Fibroblast of skin of left biceps (primary cell): ENCODE data around the gene MAN1A1.
"Not testable (repeated sequence)": the region's sequence is repeated elsewhere in the genome, so short reads cannot be mapped to it uniquely, and the experiment has no call there.

Source experiments
- DNase-seq, 2 experiments: peaks; one replicate each; pipeline ENCODE4 v3.0.0-alpha.2; 2013; ENCODE audit warnings: low read depth in 2 of 2

The MAN1A1 gene

DNA sequence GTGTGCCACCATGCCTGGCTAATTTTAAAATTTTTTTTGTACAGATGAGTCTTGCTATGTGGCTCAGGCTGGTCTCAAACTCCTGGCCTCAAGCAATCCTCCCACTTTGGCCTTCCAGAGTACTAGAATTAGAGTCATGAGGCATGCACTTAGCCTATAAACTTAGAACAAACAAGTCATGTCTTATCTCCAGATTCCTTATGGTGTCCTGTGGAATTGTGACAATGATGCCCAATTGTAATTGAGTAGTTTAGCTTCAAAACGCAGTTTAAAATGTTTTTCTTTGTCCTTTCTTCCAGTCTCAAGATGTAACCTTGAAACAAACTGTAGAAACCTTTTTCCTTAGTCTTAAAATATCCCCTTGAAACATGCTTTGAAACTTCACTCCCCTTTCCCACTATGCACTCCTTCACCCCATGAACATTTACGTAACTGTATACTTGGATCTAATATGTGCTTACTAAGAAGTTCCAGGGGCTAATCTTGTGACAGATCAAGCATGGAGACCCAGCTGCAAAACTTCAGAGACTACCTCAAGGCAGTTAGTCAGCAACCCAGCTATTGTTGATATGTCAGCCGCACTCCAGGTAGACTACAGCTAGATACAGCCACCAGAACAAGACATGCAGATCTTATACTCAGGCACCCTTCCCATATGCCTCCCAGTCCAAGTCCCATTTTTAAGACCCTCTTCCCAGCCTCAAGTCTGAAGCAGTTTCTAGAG, 46.2 kb downstream of the MAN1A1 start:
- no peak for DNase-seq

DNA sequence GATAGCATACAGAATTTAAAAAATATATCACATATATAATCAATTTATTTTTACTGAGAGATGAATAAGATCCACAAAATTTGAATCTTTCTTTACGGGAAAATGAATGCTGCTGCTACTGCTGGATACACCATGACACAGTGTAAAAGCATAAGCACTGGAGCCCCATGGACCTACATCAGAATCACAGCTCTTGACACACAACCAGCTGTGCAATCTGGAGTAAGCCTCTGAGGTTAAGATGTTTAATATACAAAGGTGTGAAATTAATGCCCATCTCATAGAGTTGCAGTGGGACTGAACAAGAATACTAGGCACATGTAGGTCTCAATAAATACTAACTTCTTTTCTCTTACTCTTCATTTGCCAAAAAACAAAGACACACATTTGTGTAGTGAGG, 48.1 kb downstream of the MAN1A1 start:
- DNase-seq, result no peak

DNA sequence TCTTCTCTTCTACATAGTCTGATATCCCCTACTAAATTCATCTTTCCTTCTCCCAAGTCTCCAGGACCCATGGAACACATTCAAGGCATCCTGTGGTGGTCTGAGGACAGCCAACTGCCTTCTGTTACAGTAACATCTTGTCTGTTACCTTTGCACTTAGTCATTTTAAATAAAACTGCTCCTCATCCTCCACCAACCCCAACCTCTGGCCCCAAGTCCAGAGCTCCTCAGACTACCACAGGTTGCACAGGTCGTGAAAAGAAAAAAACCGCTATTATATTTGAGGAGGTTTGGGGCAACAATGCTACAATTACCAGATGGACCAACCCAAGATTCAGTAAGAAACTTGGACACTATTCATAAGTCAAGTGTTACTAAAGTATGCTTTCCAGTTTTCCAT, 49.9 kb downstream of the MAN1A1 start:
- DNase-seq, result no peak

DNA sequence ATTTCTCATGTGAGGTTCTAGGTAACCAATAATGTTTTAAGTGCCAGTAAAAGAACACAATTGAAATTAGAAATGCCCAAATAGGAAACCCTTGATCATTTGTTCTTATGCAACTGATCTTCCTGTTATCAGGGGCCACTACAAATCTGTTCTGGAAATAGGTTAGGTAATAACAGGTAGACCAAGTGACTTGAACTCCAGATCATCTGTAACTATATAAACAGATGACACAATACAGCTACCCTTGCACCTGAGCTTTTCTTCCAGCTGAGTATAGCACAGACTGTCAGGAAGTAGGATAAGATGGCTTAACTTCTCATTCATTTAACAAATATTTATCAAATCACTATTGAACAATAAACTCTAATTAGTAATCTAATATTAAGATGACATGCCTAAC, 52.5 kb downstream of the MAN1A1 start:
- no peak for DNase-seq

DNA sequence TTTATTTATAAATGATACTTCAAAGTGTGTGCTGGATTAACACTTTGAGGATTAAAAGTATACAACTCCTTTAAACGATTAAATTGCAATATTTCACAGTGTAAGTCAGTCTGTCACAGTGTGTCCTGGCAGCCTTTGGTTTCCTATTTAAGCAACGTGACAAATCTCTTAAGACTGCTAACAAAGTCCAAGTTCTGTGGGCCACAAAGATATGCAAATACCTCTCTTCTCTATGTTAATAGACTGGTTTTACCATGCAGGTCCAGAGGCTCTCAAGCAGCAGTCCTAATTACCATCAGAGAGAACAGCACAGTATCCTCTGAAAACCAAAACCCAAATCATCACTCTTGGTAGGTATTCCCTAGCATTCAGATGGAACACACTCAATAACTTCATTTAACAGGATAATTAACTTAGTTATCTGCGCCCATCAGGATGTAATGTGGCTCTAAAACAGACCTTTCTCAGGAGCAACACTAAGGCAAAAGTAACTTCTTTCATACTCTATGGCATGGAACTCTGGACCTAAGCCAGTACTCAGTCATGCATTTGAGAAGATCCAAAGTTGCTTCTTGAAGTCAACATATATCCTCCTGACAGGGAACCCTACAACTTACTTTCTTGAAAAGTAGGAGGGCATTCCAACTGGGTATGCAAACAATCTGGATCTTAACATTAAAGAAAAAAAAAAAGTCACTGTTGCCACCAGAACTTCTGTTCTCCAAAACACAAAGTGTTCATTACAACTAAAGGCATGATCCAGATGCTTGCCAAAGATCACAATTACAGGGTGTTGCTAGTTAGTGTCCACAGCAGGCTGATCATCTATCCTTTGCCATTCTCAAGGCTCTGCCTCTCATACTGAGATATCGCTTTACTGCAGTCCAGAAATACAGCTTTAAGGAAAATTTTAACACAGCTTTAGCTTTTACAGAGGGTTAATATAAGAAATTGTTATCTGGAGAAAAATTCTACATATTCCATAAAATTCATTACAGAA, 53.2 kb downstream of the MAN1A1 start:
- DNase-seq, result no peak

DNA sequence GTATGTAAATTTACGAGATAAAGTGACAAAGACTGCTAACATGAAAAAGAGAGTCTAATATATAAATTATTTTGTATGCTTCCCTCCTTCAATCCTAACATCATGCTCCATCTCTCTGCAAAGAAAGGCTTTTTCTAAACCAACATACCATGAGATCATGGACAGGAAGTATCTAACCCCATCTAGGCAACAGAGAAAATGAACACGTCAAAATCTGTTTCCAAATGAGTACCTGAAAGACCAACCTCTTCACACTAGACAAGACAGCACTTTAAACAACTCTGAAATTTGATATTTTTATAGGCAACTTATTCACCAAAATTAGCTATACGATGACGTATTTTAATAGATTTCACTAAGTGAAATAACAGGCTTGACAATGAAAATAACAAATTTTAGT, 54.6 kb downstream of the MAN1A1 start:
- no peak for DNase-seq

DNA sequence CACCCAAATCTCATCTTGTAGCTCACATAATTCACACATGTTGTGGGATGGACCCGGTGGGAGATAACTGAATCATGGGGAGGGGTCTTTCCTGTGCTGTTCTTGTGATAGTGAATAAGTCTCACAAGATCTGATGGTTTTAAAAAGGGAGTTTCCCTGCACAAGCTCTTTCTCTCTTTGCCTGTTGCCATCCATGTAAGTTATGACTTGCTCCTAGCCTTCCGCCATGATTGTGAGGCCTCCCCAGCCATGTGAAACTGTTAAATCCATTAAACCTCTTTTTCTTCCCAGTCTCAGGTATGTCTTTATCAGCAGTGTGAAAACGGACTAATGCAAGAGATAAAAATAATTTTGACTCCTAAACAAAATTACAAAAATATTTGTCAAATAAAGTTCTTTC, 58.5 kb downstream of the MAN1A1 start:
- DNase-seq, result not testable (repeated sequence)

DNA sequence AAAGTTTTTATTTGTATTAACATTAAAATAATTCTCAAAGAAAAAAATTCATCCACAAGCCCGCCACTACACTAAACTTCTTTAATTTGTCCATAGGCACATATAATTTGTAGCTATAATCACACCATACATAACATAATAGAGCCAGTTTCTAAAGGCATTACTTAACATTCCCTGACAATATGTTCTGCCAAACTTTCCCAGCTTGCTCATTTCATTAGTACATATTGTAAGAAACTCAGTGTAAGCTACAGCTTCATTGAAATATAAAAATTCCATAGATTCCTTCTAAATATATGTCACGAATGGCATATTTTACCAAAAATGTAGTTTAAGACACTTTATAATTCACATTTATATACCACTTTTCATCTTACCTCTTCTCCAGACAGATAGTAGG, 59.3 kb downstream of the MAN1A1 start:
- no peak for DNase-seq

DNA sequence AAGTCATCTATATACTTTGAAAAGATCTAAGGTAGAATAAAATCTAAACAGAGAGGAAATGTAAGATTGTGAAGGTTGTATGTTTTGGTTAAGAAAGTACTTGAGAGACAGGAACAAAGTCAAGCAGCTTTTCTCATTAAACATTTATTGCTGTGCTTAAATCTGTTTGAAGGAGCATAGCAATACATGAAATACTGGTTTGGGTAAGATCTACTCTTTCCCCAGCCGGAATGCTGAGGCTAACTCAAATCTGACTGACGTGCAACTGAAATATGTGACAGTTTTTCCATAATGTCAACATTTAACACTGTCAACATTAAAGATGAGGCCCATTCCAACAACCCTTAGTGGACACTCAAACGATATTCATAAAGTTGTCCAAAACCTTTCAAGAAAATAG, 59.9 kb downstream of the MAN1A1 start:
- no peak for DNase-seq

DNA sequence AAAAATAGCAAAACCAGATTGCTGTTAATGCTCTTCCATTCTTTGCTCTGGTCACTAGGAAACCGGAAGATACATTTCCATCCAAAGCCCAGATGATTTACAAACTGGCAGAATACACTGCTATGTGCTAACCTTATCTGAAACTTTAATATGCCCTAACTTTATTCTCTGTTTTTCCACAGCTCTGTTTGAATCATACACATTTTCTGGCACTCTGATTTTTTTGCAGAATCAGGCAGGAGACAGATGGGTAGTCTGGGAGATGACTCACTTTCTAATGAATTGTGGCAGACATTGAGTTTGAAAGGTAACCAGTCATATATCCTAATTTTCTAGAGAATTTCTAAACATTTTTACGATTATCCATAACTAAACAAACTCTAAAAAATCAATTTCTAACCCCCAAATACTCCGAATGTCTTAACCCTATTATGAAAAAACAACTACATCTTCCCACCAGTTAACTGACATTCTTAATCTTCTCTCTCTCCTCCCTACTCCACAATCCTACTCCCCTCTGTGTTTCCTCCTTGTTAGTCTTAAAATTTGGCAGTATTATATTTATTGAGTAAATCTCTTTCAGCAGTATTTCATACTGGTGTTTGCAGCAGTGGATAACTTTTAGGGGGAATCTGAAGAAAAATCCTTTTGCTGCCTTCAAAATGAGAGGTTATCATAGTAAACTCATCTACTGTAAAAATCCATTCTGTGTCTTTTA, 63.5 kb downstream of the MAN1A1 start:
- peak in 1 of 2 experiments; percentile 23 for DNase-seq

DNA sequence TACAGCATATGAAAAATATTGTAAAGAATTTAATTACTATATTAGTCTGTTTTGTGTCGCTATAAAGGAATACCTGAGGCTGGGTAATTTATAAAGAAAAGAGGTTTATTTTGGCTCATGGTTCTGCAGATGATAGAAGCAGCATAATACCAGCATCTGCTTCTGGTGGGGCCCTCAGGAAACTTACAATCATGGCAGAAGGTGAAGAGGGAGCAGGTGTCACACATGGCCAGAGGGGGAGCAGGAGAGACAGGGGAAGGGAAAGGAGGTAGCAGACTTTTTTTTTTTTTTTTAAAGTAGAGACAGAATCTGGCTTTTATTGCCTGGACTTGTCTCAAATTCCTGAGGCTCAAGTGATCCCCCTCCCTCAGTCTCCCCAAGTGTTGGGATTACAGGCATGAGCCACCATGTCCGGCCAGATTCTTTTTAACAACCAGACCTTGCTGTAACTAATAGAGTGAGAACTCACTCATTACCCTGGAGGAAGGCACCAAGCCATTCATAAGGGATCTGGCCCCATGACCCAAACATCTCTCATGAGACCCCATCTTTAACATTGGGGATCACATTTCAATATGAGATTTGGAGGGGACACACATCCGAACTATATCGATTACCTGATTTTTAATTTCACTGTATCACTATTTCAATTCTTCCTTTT, 64.6 kb downstream of the MAN1A1 start:
- DNase-seq, result no peak

DNA sequence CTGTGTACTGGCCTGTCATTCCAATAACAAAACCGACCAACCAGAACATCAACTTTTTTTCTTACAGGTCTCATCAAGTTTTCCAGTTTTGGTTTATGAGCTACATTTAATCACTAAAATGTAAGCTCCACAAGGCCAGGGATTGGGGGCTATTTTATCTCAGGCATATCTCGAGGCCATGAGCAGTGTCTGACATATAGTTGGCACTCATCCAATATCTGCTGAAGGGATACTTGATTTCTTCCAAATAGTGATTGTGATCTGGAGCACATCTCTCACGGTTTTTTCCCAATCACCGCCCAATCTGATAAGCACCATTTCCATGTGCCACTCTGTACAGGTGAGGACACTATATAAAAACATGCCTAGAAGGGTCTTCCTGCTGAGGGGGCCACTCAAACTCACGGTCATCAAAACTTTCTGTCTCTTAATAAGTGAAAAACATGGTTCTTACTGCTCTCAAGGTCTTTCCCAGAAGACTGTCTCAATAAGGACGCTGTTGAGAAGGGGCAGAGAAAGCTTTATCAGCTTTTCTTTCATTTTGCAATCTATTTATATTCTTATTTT, 65.5 kb downstream of the MAN1A1 start:
- no peak for DNase-seq

DNA sequence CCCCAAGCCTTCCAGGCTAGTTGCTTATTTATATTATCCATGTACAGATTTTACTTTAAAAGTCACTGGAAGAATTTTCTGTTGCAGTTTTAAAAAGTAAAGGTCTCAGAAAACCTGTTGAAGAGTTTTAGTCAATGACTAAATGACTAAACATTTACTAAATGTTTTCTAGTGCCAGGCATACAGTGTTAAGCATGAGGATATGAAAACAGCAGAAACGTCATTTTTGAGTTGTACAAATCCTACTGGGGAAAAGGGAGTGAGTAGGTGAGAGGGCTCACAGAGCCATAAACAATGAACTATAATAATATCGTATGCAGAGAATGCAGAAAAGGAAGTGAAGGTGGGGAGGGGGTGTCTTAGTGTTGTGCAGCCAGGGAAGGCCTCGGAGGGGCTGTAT, 66.3 kb downstream of the MAN1A1 start:
- DNase-seq, result no peak

DNA sequence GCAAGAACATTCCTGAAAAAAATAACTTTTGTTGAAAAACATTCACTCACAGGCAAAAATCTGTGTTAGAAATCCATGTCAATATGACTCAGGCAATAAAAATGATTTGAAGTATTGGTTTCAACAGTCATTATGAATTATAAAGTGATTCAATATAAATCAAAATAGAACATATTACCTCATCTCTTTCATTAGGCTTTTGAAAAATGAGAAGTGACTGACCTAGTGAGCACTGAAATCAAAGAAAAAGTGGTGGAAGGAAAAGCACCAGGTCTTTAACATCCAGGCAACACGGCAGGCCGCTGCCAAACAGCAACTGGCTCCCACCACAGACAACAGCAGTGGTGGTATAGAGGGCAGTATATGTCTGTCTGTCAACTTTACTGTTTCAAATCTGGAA, 68.9 kb downstream of the MAN1A1 start:
- DNase-seq, result peak; percentile 24 to 26

DNA sequence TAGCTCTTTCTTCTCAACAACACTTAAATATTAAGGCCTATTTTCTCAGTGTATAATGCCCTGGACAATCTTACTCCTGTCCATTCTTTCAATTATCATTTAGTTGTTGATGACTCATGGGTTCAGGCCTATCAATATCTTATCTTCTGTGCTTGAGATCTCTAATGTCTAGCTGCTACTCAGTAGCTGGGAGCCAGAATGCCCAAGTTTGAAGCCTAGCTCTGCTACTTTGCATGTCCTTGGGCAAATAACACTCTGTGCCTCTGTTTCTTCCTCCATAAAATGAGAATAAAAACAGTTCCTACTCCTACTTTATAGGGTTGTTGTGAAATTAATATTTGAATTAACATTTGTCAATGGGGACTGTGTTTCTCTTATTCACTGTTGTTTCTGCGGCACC, 69.5 kb downstream of the MAN1A1 start:
- DNase-seq, result no peak

DNA sequence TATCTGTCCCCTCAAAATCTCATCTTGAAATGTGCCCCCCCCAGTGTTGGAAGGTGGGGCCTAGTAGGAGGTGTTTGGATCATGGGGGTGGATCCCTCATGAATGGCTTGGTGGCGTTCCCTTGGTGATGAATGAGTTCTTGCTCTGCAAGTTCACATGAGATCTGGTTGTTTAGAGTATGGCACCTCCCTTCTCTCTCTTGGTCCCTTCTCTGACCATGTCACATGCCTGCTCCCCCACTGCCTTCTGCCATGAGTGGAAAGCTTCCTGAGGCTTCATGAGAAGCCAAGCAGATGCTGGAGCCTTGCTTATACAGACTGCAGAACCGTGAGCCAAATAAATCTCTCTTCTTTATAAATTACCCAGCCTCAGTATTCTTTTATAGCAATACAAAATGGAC, 70.9 kb downstream of the MAN1A1 start:
- DNase-seq, result no peak

DNA sequence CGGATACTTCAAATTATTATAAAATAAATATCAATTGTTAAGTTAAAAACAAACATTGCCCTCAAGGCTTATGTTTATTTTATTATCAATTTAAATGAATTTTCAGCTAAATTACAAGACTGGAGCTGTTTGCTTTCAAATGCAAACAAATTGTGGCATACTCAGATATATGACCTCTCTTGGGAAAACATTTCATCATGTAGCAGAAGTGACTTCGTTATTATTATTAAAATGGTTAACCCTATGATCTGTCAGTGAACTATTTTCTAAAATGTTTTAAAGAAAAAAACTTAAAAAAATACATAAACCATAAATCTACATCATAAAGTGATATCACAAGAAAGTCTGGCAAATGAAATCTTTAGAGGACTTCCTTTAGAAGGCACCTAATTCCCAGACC, 72.5 kb downstream of the MAN1A1 start:
- no peak for DNase-seq

DNA sequence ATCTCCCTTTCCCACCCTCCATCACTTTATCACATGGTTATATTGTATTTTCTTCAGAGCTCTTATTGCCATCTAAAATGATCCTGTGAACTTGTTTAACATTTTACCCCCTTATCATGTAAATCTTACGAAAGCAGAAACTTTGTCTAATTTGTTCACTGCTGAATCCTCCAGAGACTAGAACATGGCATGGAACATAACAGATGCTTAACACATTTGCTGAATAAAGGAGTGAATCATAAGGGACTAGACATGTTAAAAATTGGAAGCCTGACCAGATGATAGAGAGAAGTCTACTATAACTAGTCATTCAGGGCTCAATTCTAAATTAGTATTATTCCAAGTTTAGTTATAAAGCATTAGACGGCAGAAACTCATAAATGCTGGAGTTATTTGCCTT, 73.3 kb downstream of the MAN1A1 start:
- peak; percentile 38 to 46 for DNase-seq

DNA sequence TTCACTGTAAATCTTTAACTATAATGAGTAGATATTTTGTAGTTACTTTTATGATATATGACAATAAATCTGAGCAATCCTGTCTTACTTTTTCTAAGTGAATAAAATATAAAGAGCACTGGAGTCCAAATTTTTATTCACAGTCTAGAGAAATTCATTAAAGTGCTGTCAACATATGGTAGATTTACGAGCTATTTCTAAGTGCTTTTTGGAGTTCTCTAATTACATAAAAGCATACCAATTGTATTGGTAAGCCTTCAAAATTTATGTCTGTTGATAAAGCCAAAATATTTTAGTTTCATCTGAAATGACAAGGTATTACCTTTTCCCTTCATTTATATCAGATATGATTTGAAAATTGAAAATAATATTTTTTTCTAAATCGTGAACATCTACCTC, 75.4 kb downstream of the MAN1A1 start:
- DNase-seq, result peak in 1 of 2 experiments; percentile 17

DNA sequence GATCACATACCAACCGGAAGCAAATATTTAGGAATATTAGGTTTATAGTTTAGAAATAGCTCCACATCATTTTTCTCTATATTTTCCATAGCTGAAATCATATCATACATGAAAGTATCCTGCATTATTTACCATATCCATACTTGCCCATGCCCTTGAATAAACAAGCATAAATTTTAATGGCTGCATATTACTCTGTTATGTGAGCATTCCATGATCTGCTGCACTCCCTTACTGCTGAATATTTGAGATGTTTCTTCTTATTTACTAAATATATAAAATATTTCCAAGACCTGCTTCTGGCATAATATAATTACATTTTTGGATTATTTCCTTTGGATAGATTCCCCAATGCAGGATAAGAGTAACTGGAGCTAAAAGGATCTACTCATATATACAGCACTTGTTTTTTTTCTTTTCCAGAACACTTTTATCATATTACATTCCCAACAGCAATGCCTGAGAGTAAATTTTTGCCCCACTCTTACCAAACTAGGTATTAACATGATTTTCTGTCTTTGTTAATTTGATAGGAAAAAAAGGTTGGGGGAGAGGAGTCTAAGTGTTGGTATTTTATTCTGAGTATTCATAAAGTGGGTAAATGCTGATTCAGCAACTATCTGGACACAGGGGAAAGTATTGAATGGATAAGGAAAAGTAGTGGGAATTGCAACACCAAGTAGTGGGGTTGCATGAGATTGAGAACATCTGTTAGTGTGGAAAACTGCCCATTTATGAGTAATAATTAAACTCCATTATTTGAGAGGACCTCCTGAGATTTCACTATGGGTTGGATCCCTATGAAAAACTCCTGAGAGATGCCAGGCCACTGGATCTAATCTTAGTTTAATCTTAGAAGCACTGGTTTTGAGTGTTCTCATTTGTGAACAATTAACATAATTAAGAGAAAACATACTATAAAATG, 76.0 kb downstream of the MAN1A1 start:
- DNase-seq, result peak; percentile 83 to 85
